Measurements from ENCODE around the gene ALG12. TPM values are rescaled to one million over a fixed set of nuclear protein-coding genes. Genes with fewer than 3 reads are reported as not detected.

The ALG12 gene
- total RNA-seq, 6 donors from 2014 or later: 14.2 to 32.5 (median 22.3) TPM

GRCh38 chr22:49954991-49955580, 36.8 kb upstream of the ALG12 start:
- TF ChIP-seq EP300 (IDR thresholded peaks at IDR 0.05) (no peak), POLR2A (IDR thresholded peaks at IDR 0.05) (no peak), POLR2AphosphoS5 (IDR thresholded peaks at IDR 0.05) (no peak)
- TF ChIP-seq, protein P1, sequence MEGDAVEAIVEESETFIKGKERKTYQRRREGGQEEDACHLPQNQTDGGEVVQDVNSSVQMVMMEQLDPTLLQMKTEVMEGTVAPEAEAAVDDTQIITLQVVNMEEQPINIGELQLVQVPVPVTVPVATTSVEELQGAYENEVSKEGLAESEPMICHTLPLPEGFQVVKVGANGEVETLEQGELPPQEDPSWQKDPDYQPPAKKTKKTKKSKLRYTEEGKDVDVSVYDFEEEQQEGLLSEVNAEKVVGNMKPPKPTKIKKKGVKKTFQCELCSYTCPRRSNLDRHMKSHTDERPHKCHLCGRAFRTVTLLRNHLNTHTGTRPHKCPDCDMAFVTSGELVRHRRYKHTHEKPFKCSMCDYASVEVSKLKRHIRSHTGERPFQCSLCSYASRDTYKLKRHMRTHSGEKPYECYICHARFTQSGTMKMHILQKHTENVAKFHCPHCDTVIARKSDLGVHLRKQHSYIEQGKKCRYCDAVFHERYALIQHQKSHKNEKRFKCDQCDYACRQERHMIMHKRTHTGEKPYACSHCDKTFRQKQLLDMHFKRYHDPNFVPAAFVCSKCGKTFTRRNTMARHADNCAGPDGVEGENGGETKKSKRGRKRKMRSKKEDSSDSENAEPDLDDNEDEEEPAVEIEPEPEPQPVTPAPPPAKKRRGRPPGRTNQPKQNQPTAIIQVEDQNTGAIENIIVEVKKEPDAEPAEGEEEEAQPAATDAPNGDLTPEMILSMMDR (IDR thresholded peaks at IDR 0.05): no peak
- Histone ChIP-seq H3K4me1 (peaks cover 76 to 89% (median 83%) of the 10 kb centered on the region in 4 donors), H3K27me3 (no peaks in the 10 kb centered on the region), H3K27ac (peak overlapping the region; percentile 90 to 99 (median 91)), H3K9me3 (no peaks in the 10 kb centered on the region), H3K36me3 (no peaks in the 10 kb centered on the region), H3K4me3 (no peak overlapping the region)
- peak in 1 of 2 donors; percentile 72 for DNase-seq
- WGBS, 2 donors: 34 to 74% methylated on average over 4 to 6 of the region's 15 CpGs
- no peak for ATAC-seq (ENCODE audit: low FRiP score in 2 of 2)

GRCh38 chr22:49954354-49954753, 36.1 kb upstream of the ALG12 start:
- Histone ChIP-seq H3K27me3 (no peaks in the 10 kb centered on the region), H3K9me3 (no peaks in the 10 kb centered on the region), H3K27ac (peak overlapping the region; percentile 90 to 99 (median 91)), H3K36me3 (no peaks in the 10 kb centered on the region), H3K4me3 (no peak overlapping the region), H3K4me1 (peaks cover 70 to 88% (median 83%) of the 10 kb centered on the region in 4 donors)
- TF ChIP-seq POLR2A (IDR thresholded peaks at IDR 0.05): peak in 1 of 4 donors; percentile 68
- peak in 1 of 4 donors; percentile 30 for TF ChIP-seq EP300 (IDR thresholded peaks at IDR 0.05)
- TF ChIP-seq POLR2AphosphoS5 (IDR thresholded peaks at IDR 0.05): peak in 1 of 2 donors; percentile 16
- TF ChIP-seq, protein P1 (IDR thresholded peaks at IDR 0.05): no peak
- 53 to 65% methylated on average over 3 to 6 of the region's 8 CpGs for WGBS, 2 donors
- ATAC-seq (ENCODE audit: low FRiP score in 2 of 2): peak in 1 of 2 donors; percentile 44
- DNase-seq: peak; percentile 74 to 89

DNA sequence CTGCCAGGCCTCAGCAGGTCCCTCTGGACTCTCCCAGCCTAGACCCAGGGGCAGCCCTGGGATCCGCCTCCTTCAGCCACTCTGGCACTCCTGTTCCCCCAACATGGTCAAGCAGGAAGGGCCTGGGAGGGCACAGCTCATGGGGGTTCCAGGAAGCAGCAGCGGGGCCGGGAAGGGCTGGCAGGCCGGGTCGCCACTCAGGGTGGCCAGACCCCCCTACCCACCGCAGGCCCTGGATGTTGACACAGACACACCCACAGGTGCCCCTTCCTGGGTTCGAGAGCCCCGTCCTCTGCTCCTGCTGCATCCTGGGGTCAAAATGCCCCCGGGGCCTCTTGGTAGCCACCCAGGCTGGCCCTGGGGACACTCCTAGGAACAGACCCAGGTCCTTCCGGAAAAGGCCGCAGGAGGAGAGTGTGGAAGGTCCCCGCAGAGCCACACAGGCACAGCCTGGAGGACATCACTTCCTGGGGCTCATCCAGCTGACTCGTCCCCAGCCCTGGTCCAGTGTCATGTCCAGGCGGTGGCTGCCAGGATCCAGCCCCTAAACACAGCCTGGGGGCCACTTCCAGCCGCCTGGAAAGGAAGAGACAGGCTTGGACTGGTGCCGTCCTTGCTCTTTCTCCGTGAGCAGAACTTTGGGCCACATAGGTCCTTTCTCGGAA, 35.6 kb upstream of the ALG12 start:
- Histone ChIP-seq H3K4me3 (no peak overlapping the region), H3K27me3 (no peaks in the 10 kb centered on the region), H3K4me1 (peaks cover 65 to 83% (median 78%) of the 10 kb centered on the region in 4 donors), H3K27ac (peak overlapping the region; percentile 90 to 99 (median 91)), H3K9me3 (no peaks in the 10 kb centered on the region), H3K36me3 (no peaks in the 10 kb centered on the region)
- DNase-seq: peak; percentile 77 to 79
- TF ChIP-seq, protein P1 (IDR thresholded peaks at IDR 0.05): peak in 1 of 6 experiments; percentile 0
- TF ChIP-seq POLR2AphosphoS5 (IDR thresholded peaks at IDR 0.05): peak in 1 of 2 donors; percentile 5
- no peak for TF ChIP-seq POLR2A (IDR thresholded peaks at IDR 0.05)
- WGBS, 2 donors: 54% methylated on average over 14 of the region's 18 CpGs; no CpG with 5 or more reads in 1 of the 2 donors
- ATAC-seq (ENCODE audit: low FRiP score in 2 of 2): no peak

DNA sequence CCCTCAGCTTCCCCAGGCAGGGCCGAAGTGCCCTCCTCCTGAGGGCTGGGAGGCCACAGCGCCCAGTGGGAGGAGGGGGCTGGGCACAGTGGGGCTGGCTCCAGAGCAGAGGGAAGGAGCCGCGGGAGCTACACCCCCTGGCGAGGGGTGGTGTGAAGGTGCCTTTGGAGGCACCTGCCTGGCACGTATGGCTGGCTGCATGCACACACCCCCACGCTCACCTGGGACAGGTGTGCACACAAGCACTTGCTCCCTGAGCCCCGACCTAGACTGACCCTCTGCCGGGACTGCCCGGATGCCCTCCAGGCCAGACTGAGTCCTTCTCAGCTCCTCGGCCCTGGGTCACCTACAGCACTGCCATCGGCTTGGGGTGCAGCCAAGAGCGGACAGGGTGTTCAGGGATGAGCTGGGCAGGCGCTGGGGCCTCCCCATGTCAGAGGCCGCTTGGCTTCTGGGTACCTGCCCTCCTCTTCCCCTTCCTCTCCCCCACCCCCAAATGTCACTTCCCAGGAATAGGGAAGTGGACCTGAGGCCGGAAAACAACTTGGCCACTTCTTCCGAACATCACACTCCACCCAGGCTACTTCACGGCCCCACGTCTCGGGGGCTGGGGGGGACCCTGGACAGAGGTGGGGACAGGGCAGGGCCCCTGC, 34.9 kb upstream of the ALG12 start:
- H3K27ac ChIP-seq: peak overlapping the region; percentile 90 to 99 (median 91)
- peaks cover 58 to 77% (median 73%) of the 10 kb centered on the region in 4 donors for H3K4me1 ChIP-seq
- WGBS, 2 donors: 62 to 70% methylated on average over 16 to 18 of the region's 20 CpGs

More for the DNA sequence above, 34.9 kb upstream of the ALG12 start:
- no peaks in the 10 kb centered on the region for H3K36me3 ChIP-seq
- TF ChIP-seq POLR2A (IDR thresholded peaks at IDR 0.05) (peak in 1 of 4 donors; percentile 56), POLR2AphosphoS5 (IDR thresholded peaks at IDR 0.05) (peak in 1 of 2 donors; percentile 28), EP300 (IDR thresholded peaks at IDR 0.05) (peak in 1 of 4 donors; percentile 54)
- TF ChIP-seq, protein P1 (IDR thresholded peaks at IDR 0.05): peak in 3 of 6 experiments; percentile 9 to 35 (median 12)
- ATAC-seq (ENCODE audit: low FRiP score in 2 of 2) (no peak), DNase-seq (peak; percentile 83 to 86)
- H3K9me3 ChIP-seq: no peaks in the 10 kb centered on the region
- H3K4me3 ChIP-seq: no peak overlapping the region
- H3K27me3 ChIP-seq: no peaks in the 10 kb centered on the region
